ENCODE results near the gene CDC42BPB.

CDC42BPB gene

GRCh38 chr14:102914474-102915291 is 142.7 kb downstream of the CDC42BPB start:
- DNase-seq (ENCODE audit: low read depth), result no peak

- DNase-seq (ENCODE audit: low read depth), result no peak
Measured at GRCh38 chr14:102913341-102914211, 143.8 kb downstream of the CDC42BPB start.

GRCh38 chr14:102911991-102912761 is 145.2 kb downstream of the CDC42BPB start:
- no peak for DNase-seq (ENCODE audit: low read depth)

- no peak for DNase-seq (ENCODE audit: low read depth)
Measured at GRCh38 chr14:102911541-102911951, 145.8 kb downstream of the CDC42BPB start.

- no peak for DNase-seq (ENCODE audit: low read depth)
Measured at GRCh38 chr14:102910442-102910841, 146.9 kb downstream of the CDC42BPB start.

GRCh38 chr14:102909911-102910310 is 147.4 kb downstream of the CDC42BPB start:
- no peak for DNase-seq (ENCODE audit: low read depth)

- DNase-seq (ENCODE audit: low read depth), result no peak
Measured at GRCh38 chr14:102909462-102909861, 147.9 kb downstream of the CDC42BPB start.

- no peak for DNase-seq (ENCODE audit: low read depth)
Measured at GRCh38 chr14:102908766-102909455, 148.4 kb downstream of the CDC42BPB start.

GRCh38 chr14:102907980-102908730 is 149.2 kb downstream of the CDC42BPB start:
- no peak for DNase-seq (ENCODE audit: low read depth)

- no peak for DNase-seq (ENCODE audit: low read depth)
Measured at GRCh38 chr14:102907303-102907844, 150.0 kb downstream of the CDC42BPB start.

- no peak for DNase-seq (ENCODE audit: low read depth)
Measured at GRCh38 chr14:102906616-102907302, 150.6 kb downstream of the CDC42BPB start.

- DNase-seq (ENCODE audit: low read depth), result no peak
Measured at GRCh38 chr14:102905116-102906108, 151.9 kb downstream of the CDC42BPB start.

- DNase-seq (ENCODE audit: low read depth), result no peak
Measured at GRCh38 chr14:102903889-102904512, 153.3 kb downstream of the CDC42BPB start.

GRCh38 chr14:102903248-102903888 is 154.0 kb downstream of the CDC42BPB start:
- DNase-seq (ENCODE audit: low read depth), result no peak

GRCh38 chr14:102902523-102903247 is 154.7 kb downstream of the CDC42BPB start:
- DNase-seq (ENCODE audit: low read depth), result no peak

GRCh38 chr14:102902086-102902485 is 155.3 kb downstream of the CDC42BPB start:
- no peak for DNase-seq (ENCODE audit: low read depth)

- DNase-seq (ENCODE audit: low read depth), result no peak
Measured at GRCh38 chr14:102901633-102902032, 155.7 kb downstream of the CDC42BPB start.

Measured in activated T-cell treated with anti-CD3 and anti-CD28 coated beads for 48 hours (primary cell).